Coronary artery (tissue), 2 donors: ENCODE data around the gene ARHGAP45.
A peak's percentile ranks its signal among the peaks of the same experiment; 100 is the strongest.

Source experiments
- DNase-seq: peaks from one replicate; pipeline ENCODE4 v3.0.0-alpha.2; 2017; ENCODE audit warnings: low spot score
- H3K27ac ChIP-seq, 2 donors: fragments of 200-600 bp; sonication (generic); one replicate each; pipeline ENCODE4 v1.5.1; 2016 to 2019
- H3K4me3 ChIP-seq: fragments of 200-600 bp; sonication (generic); 2 replicates; pipeline ENCODE4 v1.5.1; 2016; ENCODE audit warnings: mild to moderate bottlenecking, moderate library complexity
- CTCF ChIP-seq: fragments of 200-600 bp; sonication (generic); IDR thresholded peaks from one replicate; pipeline ENCODE4 v1.5.1; 2019; ENCODE audit warnings: antibody characterized with exemption

The ARHGAP45 gene

GRCh38 chr19:1064661-1065605, 2.0 kb upstream of the ARHGAP45 start:
- no peak for DNase-seq
- Histone ChIP-seq H3K27ac (no peak overlapping the region), H3K4me3 (peak overlapping the region; percentile 40)
- peak; percentile 83 for TF ChIP-seq CTCF

- no peak for DNase-seq
- no peak overlapping the region for H3K27ac ChIP-seq
- no peak for TF ChIP-seq CTCF
- no peak overlapping the region for H3K4me3 ChIP-seq
Observed at GRCh38 chr19:1065606-1066109, 1.3 kb upstream of the ARHGAP45 start.

GRCh38 chr19:1066251-1066747, 668 bp upstream of the ARHGAP45 start:
- TF ChIP-seq CTCF = no peak
- no peak overlapping the region for H3K27ac ChIP-seq
- peak overlapping the region; percentile 69 for H3K4me3 ChIP-seq
- DNase-seq = no peak

- no peak for DNase-seq
- TF ChIP-seq CTCF = no peak
- Histone ChIP-seq H3K27ac (peak overlapping the region; percentile 21 to 78), H3K4me3 (peak overlapping the region; percentile 69)
Observed at GRCh38 chr19:1067341-1067957, 482 bp downstream of the ARHGAP45 start.

- no peak for DNase-seq
- Histone ChIP-seq H3K27ac (peak overlapping the region in 1 of 2 donors; percentile 78), H3K4me3 (peak overlapping the region; percentile 69)
Observed at GRCh38 chr19:1068009-1069001, 1.3 kb downstream of the ARHGAP45 start.

More at GRCh38 chr19:1068009-1069001, 1.3 kb downstream of the ARHGAP45 start:
- TF ChIP-seq CTCF = no peak
